Ovary (tissue), 3 donors: ENCODE measurements around the gene SLC30A2.

Experiments
- CTCF ChIP-seq, 3 donors: fragments of 450-650 bp in 2 of 3; fragments of 200-600 bp in 1 of 3; IDR thresholded peaks; one replicate each; pipeline versions ENCODE4 v1.5.1 to v1.8.0; 2016 to 2022; ENCODE audit warnings: antibody characterized with exemption in 3 of 3, mild to moderate bottlenecking in 1 of 3
- POLR2A ChIP-seq: fragments of 450-650 bp; IDR thresholded peaks from one replicate; pipeline ENCODE4 v1.6.1; 2017; ENCODE audit warnings: antibody characterized with exemption, mild to moderate bottlenecking, moderate library complexity
- donor health status: DM: no; HTN: no; CAD: no.

DNA sequence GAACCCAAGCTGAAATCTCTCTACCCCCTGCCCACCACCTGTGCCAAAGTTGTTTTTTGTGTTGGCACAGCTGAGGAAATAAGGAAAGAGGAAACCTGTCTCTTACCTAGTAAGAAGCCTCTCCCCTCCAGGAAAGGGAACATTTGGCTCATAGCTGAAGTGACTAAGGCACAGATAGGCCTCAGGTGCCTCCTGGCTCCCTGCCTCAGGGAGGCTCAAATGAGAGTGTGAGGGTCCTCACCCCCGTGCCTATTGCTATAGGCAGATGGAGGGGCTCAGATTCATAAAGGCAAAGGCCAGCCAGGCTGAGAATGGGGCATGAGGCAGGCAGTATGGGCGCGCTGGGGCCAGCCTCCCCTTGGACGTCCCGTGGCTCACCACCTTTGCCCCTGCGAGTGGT lies 7.4 kb downstream of the SLC30A2 start:
- TF ChIP-seq POLR2A (no peak), CTCF (IDR thresholded peaks at IDR 0.05) (no peak)
